ENCODE measurements around the gene SERPINB8.

The SERPINB8 gene

DNA sequence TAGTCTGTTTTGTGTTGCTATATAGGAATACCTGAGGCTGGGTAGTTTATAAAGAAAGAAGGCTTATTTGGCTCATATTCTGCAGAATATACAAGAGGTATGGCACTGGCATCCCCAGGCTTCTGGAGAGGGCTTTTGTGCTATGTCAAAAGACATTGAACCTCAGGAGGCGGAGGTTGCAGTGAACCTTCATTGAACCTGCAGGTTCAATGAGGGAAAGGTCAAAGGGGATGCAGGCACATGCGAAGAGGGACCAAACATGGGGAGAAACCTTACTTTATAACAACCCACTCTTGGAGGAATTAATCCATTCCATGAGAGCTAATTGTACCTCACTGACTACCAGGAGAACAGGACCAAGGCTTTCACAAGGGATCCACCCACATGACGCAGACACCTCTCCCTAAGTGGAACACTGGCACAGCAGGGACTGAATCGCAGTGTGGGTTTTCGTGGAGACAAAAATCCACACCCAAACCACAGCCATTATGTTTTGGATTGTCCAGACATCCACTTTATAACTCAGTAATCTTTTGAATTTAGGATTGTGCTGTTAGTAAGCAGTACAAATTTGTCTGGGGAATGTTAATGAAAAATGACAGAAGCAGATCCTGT lies 4.1 kb upstream of the SERPINB8 start:
- DNase-seq = no peak

DNA sequence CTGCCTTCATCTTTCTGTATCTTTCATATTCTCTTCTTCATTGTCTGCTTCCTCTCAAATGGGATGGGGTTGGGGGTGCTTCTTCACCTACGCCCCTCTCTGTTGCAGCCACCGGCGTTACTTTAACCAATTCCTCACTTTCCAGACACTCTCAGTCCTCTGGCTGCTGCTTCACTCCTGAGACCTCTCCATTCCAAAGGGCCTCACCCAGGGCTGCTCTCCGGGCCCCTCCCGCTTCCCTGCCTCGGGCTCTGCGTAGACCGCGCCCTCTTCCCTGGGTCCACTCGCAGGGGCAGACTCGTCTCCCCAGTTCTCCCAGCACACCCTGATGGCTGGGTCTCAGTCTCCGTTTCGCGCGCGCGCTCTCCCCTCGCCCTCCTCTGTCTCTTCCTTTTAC lies 926 bp downstream of the SERPINB8 start:
- DNase-seq = no peak

DNA sequence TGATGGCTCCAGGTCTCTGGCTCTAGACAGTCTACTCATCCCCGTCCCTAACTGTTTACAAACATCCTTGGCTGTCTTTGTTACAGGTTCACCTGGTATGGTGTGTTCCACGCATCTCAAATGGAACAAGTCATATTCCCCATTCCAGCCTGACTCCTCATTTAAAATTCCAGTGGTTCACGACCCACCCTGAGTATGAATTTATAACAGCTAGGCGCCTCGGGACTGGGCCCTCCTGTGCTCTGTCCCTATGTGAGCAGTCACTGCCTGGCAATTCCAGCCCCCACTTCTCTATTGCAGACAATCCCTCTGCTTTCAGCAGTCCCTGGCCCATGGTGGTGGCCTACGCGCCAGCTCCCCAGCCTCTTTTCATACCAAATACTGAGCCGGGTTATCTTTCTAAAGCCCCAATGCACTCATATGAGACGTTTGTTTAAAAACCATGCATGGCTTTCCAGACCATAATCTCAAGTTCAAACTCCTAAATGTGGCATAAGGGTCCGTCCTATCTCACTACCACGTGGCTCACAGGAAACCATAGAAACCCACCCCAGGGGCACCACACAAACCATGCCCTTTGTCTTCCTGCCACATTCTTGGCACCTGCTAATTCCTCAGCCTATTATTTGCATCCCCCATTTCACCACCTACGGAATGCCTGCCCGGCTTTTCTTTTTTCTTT lies 1.6 kb downstream of the SERPINB8 start:
- no peak for DNase-seq

DNA sequence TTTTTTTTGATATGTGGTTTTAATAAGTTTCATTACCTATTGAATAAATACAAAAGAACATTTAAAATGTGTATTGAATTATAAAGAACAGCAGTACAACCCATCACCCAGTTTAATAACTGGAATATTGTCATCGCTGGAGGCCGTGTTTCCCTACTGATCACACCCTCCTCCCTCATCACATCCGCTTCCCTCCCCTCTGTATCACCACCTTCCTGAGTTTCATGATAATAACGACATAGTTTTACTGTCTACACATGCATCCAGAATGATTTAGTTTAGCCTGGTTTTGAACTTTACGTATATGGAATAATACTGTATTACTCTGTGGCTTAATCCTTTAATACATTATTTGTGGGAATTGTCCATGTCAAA lies 2.1 kb downstream of the SERPINB8 start:
- DNase-seq = no peak

DNA sequence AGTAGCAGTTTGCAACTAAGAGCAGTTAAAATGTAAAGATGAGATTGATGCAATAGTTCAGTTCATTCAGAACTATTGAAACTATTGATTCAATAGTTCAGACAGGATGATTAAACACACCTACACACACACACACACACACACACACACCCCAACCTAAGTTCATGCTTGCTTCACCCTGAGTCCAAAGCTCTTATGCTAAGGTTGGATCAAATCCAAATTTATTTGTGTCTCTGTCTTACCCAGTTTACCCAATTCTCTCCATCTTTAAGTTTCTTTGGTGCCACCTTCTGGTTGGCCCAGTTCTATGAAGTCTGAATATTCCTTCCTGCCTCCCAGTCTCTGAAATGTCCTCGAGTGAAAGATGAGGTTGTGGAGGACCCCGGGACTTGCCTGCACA lies 5.1 kb downstream of the SERPINB8 start:
- no peak for DNase-seq

DNA sequence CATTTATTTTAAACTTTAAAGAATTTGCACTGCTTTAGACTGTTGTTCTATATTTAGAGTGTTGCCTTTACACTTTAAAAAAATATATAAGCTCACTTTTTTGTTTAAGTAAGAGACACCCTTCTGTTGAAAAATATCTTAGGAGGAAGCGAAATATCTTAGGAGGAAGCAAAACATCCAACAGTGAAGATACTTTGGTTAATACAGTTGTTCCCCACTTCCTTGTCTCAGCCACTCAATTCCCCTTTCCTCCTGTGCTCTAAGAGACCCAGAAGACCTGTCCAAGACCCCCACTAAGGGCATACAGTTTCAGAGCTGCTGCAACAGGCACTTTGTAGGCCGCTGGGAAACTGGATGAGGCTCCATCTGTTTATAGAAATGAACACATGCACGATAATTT lies 5.7 kb downstream of the SERPINB8 start:
- no peak for DNase-seq

DNA sequence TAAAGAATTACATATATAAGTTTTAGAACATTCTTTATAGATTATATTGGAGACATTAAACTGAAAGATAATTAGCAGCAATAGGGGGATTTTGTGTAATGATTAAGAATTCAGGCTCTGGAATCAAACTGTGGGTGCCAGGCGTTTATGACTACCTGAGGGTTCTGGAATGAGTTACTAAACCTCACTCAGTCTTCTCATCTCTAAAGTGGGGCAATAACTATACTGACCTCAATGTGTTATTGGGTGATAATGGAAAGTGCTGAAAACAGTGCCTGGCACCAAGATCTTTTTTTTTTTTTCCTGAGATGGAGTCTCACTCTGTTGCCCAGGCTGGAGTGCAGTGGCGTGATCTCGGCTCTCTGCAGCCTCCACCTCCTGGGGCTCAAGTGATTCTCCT lies 7.2 kb downstream of the SERPINB8 start:
- DNase-seq = no peak

DNA sequence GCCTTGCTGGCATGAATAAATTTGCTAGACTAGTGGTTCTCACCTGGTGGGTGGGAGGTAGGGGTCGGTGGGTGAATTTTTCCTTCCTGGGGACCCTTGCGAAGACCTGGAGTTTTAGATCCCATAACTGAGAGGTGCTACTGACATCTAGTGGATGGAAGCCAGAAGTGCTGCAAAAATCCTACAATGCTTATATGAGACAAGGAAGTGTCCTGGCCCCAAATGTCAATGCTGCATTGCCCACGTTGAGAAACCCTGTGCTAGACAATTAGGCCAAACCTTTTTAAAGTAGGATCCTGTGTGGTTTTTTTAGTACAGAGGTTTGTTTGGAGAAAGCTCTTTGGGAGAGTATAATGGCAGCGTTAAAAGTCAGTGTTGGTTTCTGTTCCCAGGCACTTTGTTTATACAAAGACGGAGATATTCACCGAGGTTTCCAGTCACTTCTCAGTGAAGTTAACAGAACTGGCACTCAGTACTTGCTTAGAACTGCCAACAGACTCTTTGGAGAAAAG lies 9.6 kb downstream of the SERPINB8 start:
- DNase-seq = no peak

DNA sequence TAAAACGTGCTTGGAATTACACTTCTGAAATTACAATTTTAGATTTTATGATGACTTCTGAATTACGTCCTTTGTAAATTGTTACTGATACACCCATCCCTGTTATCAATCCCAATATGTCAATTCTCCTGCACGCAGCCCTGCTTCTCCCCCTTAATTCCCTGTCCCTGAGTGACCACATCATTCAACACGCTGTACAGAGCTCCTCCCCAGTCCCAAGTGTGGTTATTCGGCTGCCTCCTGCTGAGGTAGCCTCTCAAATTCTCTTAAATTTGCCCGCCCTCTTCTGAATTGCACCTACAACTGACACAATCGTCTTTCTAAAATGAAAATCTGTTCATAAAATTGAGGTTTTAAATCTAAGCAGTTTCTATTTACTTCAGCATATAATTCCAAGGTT lies 10.1 kb downstream of the SERPINB8 start:
- no peak for DNase-seq

DNA sequence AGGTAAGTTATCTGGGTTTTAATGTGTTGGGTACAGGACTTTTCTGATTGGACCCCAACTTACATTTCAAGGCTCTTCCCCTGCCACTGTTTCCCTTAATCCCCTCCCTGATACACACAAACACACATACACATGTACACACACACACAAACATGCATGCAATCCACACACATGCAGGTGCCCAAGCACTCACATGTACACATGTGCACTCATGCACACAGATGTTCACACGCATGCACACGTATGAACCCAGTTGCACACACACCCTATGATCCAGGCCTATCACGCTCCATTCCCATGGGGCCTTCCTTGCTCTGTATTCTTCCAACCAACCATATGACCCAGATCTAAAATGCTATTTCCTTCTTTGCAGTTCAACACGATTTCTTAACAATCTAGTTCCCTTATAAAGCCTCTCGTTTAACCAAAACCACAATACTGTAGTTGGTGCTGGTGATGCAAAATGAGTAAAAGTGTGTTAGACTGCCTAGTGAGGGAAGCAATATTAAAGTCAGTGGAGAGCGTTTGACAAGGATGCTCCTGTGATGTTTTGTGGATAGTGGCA lies 11.1 kb downstream of the SERPINB8 start:
- no peak for DNase-seq

DNA sequence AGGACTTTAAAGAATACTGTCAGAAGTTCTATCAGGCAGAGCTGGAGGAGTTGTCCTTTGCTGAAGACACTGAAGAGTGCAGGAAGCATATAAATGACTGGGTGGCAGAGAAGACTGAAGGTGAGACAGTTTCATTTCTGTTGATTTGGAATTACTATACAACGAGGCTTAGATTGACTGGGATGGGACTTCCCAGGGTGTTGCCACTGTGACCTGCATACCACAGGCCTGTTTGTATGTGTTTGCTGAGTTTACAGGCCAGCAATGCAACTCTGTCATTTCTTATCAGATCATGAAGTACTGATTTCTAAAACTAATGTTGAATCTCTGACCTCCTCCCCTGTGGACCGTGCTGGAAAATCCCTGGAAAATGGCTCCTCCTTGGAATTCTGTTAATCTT lies 11.8 kb downstream of the SERPINB8 start:
- DNase-seq = no peak

DNA sequence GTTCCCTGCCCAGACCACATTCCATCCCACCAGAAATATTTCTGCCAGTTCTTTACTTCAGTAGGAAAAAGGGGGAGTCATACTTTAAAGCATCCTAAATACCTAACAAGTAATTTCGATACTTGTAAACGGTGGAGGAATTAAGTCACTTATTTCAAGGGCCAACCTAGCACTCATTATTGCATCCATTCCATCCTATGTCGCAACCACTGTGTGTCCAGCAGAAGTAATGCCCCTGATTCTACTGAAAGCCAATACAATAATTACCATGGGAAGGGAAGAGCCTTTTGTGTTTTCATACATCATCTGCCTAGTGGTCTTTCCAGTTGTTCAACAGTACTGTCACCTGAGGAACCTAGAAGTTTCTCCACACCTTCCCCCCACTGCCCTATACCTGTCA lies 12.5 kb downstream of the SERPINB8 start:
- DNase-seq = no peak

DNA sequence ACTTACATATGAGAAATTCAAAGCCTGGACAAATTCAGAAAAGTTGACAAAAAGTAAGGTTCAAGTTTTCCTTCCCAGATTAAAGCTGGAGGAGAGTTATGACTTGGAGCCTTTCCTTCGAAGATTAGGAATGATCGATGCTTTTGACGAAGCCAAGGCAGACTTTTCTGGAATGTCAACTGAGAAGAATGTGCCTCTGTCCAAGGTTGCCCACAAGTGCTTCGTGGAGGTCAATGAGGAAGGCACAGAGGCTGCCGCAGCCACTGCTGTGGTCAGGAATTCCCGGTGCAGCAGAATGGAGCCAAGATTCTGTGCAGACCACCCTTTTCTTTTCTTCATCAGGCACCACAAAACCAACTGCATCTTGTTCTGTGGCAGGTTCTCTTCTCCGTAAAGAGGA lies 17.0 kb downstream of the SERPINB8 start:
- DNase-seq = no peak

DNA sequence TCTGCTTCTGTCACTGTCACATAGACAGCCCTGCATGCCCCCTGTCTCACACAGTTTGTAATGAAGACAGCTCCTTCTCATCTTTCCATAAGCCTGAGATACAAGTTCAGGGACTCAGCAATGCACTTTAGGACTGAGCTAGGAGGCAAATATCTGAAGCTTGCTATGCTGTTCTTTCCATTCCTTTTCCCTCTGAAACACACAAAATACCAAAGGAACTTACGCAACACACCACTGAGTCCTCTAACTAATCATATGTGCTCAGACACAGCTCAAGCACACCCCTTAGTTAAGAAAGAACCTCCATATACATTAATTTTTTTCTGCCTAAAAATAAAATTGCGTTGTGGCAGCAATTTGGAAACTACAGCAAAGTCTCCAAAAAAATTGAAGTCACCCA lies 17.9 kb downstream of the SERPINB8 start:
- no peak for DNase-seq

DNA sequence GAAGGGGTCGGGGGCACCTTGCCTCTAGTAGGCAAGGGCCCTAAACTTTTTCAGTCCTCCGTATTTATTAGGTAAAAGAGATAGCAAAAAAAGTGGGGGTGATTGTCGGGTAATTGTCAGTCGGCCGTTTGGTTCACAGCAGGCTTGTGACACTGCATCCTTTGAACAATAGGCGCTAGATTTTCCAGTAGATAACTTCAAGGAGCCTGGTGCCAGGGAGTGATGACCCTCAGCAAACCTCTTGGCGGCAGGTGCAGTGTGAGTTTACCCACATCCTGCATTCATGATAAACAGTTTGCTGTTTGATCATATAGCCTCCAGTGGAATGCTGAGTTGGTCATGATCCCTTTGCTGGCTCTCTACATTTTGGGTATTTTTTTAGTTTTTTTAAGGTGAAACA lies 22.9 kb downstream of the SERPINB8 start:
- DNase-seq = no peak

DNA sequence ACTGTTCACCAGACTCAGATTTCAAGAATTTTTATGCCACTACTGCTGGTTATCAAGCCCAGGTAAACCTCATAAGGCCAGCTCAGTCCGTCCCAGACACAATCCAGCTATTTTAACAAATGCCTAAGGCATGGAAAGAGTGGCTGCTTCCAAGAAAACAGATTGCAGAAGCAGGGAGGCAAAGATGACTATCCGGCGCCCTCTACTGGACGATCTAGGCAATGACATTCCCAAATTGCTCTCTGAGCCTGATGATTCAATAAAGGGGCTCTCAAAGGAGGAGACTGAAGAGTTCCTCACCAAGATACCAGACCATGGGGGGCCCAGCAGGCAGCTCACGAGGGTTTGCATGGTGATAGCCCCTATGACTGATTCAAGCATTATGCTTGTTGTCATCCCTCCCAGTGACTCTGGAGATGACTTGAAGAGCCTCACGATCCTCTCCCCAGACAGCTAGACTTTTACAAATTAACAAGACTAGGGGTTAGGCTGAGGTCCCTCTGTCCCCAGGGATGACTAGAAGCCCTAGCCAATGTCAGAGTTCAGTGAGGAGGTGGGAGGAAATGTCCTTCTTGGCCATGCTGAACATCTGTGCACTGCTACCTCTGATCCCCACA lies 25.0 kb downstream of the SERPINB8 start:
- DNase-seq = no peak

DNA sequence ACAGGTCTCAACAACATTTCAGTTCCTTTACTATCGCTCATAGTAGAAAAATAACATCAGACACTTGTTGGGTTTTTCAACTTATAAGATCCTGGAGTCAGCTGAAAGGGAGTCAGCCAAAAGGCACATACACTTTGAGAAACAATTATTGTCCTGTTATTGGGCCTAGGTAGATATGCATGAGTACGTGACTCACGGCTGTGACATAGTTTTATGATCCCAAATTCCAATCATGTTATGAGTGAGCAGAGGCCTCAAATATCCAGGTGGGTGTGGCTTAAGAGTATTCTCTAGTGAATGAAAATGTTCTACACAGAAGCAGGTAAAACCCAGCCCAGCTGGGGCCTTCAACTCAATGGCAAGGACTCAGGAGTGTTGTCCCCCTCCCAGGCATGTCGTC lies 27.2 kb downstream of the SERPINB8 start:
- DNase-seq = no peak

DNA sequence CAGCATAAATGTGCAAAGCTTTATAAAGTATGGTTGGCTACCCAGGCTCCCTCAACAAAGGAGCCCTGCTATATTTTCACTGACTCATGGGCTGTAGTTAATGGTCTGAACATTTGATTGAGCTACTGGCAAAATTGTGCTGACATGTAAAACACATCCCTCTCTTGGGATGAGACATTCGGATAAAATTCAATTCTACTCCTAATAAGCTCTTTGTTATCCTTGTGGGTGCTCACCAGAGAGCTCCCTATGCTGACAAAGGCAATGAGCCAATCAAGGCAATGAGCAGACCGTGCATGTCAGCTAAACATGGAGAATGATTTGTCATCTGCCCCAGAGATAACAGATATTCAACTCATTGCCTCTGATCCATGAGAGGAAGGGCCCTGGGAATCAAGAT lies 27.7 kb downstream of the SERPINB8 start:
- DNase-seq = no peak

DNA sequence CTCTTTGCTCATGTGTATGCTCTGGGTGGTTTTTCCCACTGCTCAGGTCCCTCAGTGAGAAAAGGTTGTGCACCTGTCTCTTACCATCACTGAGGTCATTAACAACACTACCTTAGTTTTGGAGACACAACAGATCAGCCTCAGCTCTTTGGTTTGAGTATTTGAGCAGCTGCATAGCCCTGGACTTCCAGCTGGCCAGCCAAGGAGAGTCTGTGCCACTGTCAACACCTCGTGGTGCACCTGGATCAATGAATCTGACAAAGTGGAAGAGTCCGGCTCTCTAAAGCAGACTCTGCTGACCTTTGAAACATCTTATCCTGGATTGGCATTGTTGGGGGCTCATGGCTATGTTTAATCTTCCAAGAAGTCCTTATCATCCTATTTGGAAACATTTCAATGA lies 30.0 kb downstream of the SERPINB8 start:
- DNase-seq = no peak

DNA sequence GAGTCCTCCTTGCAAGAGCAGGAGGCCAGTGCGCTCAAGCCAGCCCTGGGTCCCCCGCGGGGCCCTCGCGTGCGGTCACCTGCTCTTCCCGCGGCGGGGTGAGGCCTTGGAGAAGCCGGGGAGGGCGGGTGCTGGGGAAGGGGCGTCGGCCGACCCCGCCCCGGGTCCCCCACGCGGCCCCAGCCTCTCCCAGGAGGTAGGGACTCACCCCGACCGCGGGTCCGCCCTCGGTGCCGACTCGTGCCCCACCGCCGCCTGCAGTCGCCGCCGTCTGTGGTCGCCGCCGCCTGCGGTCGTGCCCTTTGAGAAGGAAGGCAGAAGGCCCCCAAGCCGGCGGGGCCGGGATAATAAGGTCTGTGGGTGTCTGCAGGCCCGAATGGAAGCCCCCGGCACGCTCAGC lies 32.7 kb downstream of the SERPINB8 start:
- DNase-seq = no peak

DNA sequence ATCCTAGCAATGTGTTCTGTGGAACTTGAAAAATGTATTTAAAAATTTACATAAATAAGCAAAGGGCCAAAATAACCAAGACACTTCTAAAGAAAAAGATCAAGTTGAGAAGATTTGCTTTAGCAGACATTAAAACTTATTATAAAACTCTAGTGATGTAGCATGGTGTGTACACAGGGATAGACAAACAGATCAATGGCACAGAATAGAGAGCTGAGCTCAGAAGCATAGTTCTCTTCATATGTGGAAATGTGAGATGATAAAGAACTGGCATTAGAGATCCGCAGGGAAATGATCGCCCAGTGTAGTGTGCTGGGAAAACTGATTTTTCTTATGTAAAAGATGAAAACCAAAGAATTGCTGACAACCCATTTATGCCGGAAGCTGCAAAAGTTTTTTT lies 39.4 kb downstream of the SERPINB8 start:
- DNase-seq = no peak

DNA sequence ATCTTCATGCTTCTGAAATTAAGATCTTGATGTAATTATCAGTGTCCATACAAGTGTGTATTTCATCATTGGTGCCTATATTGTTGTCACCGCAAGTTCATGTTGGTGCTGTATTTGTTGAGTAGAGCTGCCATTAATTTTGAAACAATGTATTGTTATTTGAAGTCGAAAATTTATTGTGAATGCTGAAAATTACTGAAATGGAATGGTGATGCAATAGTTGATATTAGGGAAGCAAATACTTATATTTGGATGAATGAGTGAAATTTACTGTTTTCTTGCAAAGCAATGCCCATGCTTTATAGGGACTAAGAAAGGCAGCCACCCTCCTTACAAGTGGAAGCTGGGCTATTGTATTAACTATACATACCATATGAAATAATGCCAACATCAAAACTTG lies 41.6 kb downstream of the SERPINB8 start:
- DNase-seq = no peak

DNA sequence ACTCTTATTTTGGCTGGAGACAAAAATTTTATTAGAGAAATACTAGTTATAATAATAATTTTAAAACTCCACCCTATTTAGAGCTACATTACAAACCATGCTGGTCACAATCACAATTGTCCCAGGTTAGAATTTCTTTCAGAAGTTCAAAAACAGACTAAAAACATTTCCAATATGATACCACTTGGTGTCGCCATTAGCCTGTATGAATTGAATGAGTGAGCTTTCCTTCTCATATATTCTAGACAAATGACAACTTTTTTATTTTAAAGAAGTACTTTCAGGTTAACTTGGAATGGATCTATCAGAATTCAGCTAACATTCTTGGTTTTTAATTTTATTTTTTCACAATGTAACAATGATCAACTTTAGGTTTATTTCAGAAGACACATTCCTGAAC lies 48.0 kb downstream of the SERPINB8 start:
- DNase-seq = no peak

Measured in GOT3 (cell line).